ENCODE data around the gene MOCS3. TPM values are rescaled to one million over a fixed set of nuclear protein-coding genes. Genes with fewer than 3 reads are reported as not detected.
"Not testable (repeated sequence)": the region's sequence is repeated elsewhere in the genome, so short reads cannot be mapped to it uniquely, and the experiment has no call there.

MOCS3 gene
- total RNA-seq, 4 donors from 2014 or later: 5.8 to 8.0 (median 6.8) TPM

DNA sequence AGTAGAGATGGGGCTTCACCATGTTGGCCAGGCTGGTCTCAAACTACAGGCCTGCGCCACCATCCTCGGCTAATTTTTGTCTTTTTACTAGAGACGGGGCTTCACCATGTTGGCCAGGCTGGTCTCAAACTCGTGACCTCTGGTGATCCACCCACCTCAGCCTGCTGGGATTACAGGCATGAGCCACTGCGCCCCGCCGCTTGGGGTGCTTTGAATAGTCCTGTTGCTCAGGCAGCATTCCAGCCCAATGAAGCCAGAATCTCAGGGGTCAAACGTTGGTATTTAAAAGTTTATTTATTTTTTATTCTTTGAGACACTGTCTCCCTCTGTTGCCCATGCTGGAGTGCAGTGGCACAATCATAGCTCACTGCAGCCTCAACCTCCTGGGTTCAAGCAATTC lies 11.3 kb downstream of the MOCS3 start:
- intact Hi-C loops (cut with DNase I; ENCODE audit: low total_unique reads): no loop called here
- TF ChIP-seq CTCF (IDR thresholded peaks at IDR 0.05): no peak
- 82 to 84% methylated on average over 8 of the region's 8 CpGs for WGBS, 2 donors
- DNase-seq (ENCODE audit: low spot score in 2 of 2): no peak
- H3K4me3 ChIP-seq (ENCODE audit: low read depth, poor library complexity, severe bottlenecking): no peak overlapping the region

GRCh38 chr20:50975701-50976330 lies 17.2 kb downstream of the MOCS3 start:
- TF ChIP-seq CTCF (IDR thresholded peaks at IDR 0.05) (no peak), POLR2A (IDR thresholded peaks at IDR 0.05) (no peak)
- peak in 1 of 2 donors; percentile 58 for DNase-seq (ENCODE audit: low spot score in 2 of 2)
- 88 to 93% methylated on average over 10 of the region's 10 CpGs for WGBS, 2 donors
- intact Hi-C loops (cut with DNase I; ENCODE audit: low total_unique reads): no loop called here
- H3K4me3 ChIP-seq (ENCODE audit: low read depth, poor library complexity, severe bottlenecking): no peak overlapping the region

DNA sequence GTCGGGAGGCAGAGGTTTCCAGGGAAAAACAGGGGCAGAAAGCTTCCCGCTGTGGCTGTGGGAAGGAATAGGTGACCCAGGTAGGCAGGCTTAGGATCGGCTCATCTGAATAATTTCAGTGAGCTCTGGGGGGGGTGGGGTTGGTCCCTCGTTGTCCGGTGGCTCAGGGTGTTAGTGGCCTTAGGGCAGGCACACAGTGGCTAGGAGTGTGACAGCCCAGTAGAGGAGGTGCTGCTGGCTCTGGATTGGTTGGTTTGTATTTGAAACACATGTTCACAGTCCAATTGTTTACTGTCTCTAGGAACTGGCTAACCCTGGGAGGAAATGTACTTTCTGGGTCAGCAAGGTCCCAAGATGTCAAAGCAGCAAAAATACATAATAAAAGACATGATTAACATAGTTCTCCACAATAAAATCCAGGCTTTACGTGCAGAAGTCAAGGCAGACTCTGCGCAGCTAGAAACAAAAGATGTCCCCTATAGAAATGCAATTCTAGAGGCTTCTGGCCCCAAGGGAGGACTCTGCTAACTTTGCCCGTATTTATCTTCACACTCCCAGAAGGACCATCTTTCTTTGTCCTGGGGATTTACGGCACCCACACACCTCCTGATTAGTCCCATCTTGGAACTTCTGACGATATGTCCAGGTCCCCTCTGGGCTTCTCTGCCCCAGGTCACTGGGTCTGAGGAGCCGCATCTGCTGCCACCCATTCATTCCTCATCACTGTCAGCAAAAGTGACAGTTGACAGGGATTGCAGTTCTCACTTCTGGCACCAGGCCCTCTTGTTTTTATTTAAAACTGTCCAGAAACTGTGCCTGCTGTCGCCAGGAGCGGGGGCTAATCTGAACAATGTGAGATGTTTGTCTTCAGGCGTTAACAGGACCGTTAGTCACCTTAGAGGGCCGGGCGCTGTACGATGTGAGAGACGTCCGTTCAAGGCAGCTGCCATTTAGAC lies 18.7 kb downstream of the MOCS3 start:
- no peak overlapping the region for H3K4me3 ChIP-seq (ENCODE audit: low read depth, poor library complexity, severe bottlenecking)
- intact Hi-C loops (cut with DNase I; ENCODE audit: low total_unique reads): no loop called here
- TF ChIP-seq CTCF (IDR thresholded peaks at IDR 0.05): no peak
- TF ChIP-seq POLR2A (IDR thresholded peaks at IDR 0.05): no peak
- peak in 1 of 2 donors; percentile 70 for DNase-seq (ENCODE audit: low spot score in 2 of 2)
- WGBS, 2 donors: 52 to 60% methylated on average over 20 of the region's 20 CpGs

DNA sequence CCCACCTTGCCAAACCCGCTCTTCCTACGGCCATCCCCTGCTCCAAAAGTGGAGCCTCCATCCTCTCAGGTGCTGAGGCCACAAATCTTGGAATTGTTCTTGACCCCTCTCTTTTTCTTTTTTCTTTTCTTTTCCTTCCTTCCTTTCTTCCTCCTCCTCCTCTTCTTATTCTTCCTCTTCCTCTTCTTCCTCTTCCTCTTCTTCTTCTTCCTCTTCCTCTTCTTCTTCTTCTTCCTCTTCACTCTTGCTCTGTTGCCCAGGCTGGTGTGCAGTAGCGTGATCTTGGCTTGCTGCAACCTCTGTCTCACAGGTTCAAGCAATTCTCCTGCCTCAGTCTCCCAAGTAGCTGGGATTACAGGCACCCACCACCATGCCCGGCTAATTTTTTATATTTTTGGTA lies 19.9 kb downstream of the MOCS3 start:
- intact Hi-C loops (cut with DNase I; ENCODE audit: low total_unique reads); DNase-seq (ENCODE audit: low spot score in 2 of 2); H3K4me3 ChIP-seq (ENCODE audit: low read depth, poor library complexity, severe bottlenecking): not testable (repeated sequence)
- 93 to 98% methylated on average over 4 of the region's 4 CpGs for WGBS, 2 donors

- 34 to 40% methylated on average over 8 of the region's 8 CpGs for WGBS, 2 donors
- intact Hi-C loops (cut with DNase I; ENCODE audit: low total_unique reads): no loop called here
- TF ChIP-seq CTCF (IDR thresholded peaks at IDR 0.05) (no peak), POLR2A (IDR thresholded peaks at IDR 0.05) (no peak)
Measured at GRCh38 chr20:50980071-50980681, 21.6 kb downstream of the MOCS3 start.

More at GRCh38 chr20:50980071-50980681, 21.6 kb downstream of the MOCS3 start:
- H3K4me3 ChIP-seq (ENCODE audit: low read depth, poor library complexity, severe bottlenecking): no peak overlapping the region
- DNase-seq (ENCODE audit: low spot score in 2 of 2): no peak
